HUES64 (cell line): ENCODE measurements around the gene ZNG1B.
"Not testable (repeated sequence)": the region's sequence is repeated elsewhere in the genome, so short reads cannot be mapped to it uniquely, and the experiment has no call there.

Experiments used
- H3K27ac ChIP-seq: 2 replicates; pipeline ENCODE4 v1.7.0; 2013; ENCODE audit warnings: low read depth, low read length, inconsistent platforms
- H3K27me3 ChIP-seq: 2 replicates; pipeline ENCODE4 v1.6.1; 2013; ENCODE audit warnings: mild to moderate bottlenecking, low read length; ENCODE audit not compliant: insufficient read depth
- H3K36me3 ChIP-seq: 2 replicates; pipeline ENCODE4 v1.6.1; 2013; ENCODE audit warnings: mild to moderate bottlenecking, low read length; ENCODE audit not compliant: insufficient read depth
- H3K4me1 ChIP-seq: 2 replicates; pipeline ENCODE4 v1.6.1; 2013; ENCODE audit warnings: mild to moderate bottlenecking, low read length, moderate library complexity; ENCODE audit not compliant: insufficient read depth
- H3K4me3 ChIP-seq: 2 replicates; pipeline ENCODE4 v1.5.1; 2013; ENCODE audit warnings: mild to moderate bottlenecking, low read length, moderate library complexity
- H3K9ac ChIP-seq: 2 replicates; pipeline ENCODE4 v1.6.1; 2013; ENCODE audit warnings: mild to moderate bottlenecking, low read depth, low read length
- H3K9me3 ChIP-seq: 2 replicates; pipeline ENCODE4 v1.6.1; 2013; ENCODE audit warnings: low read depth, low read length; ENCODE audit not compliant: insufficient read depth
- whole genome bisulfite sequencing: fragments of 150-250, 120-280 bp; methylation state at CpG from one replicate; pipeline ENCODE4 v1.1.7; 2013; ENCODE audit warnings: missing lambda C conversion rate; 5-methylcytosine and 5-hydroxymethylcytosine counted together

The ZNG1B gene

GRCh38 chr2:113476688-113477368, 39.3 kb downstream of the ZNG1B start:
- 20% methylated on average over 17 of the region's 24 CpGs for WGBS
- not testable (repeated sequence) for H3K27me3 ChIP-seq, H3K4me3 ChIP-seq, H3K36me3 ChIP-seq, H3K4me1 ChIP-seq, H3K9ac ChIP-seq, H3K9me3 ChIP-seq, H3K27ac ChIP-seq

GRCh38 chr2:113496527-113496926, 59.0 kb downstream of the ZNG1B start:
- not testable (repeated sequence) for H3K36me3 ChIP-seq, H3K4me1 ChIP-seq, H3K27ac ChIP-seq, H3K4me3 ChIP-seq, H3K9ac ChIP-seq, H3K9me3 ChIP-seq
- 89% methylated on average over 5 of the region's 13 CpGs for WGBS
- H3K27me3 ChIP-seq = peaks cover 31% of the 10 kb centered on the region

- H3K27me3 ChIP-seq = peaks cover 47% of the 10 kb centered on the region
- H3K9me3 ChIP-seq, H3K9ac ChIP-seq, H3K4me3 ChIP-seq, H3K27ac ChIP-seq, H3K4me1 ChIP-seq, H3K36me3 ChIP-seq: not testable (repeated sequence)
- WGBS = no CpG with 5 or more reads among the region's 4 CpGs
Measured at GRCh38 chr2:113498365-113498764, 60.9 kb downstream of the ZNG1B start, which contains the start of gene FOXD4L1. TSS of gene FOXD4L1 (plus strand) at chr2:113498665. CDS start at chr2:113499257, 592 bp downstream.

GRCh38 chr2:113499019-113499885, 61.8 kb downstream of the ZNG1B start:
- H3K4me3 ChIP-seq, H3K36me3 ChIP-seq, H3K27ac ChIP-seq, H3K9ac ChIP-seq, H3K9me3 ChIP-seq, H3K4me1 ChIP-seq: not testable (repeated sequence)
- WGBS = 3% methylated on average over 35 of the region's 62 CpGs
- peaks cover 55% of the 10 kb centered on the region for H3K27me3 ChIP-seq

GRCh38 chr2:113499886-113500722, 62.6 kb downstream of the ZNG1B start:
- H3K27me3 ChIP-seq = peaks cover 60% of the 10 kb centered on the region
- WGBS = 2% methylated on average over 45 of the region's 56 CpGs

GRCh38 chr2:113500723-113501038, 63.2 kb downstream of the ZNG1B start:
- 10% methylated on average over 6 of the region's 8 CpGs for WGBS
- not testable (repeated sequence) for H3K27ac ChIP-seq, H3K36me3 ChIP-seq, H3K9me3 ChIP-seq, H3K4me3 ChIP-seq, H3K9ac ChIP-seq, H3K4me1 ChIP-seq
- H3K27me3 ChIP-seq = peaks cover 66% of the 10 kb centered on the region

More at GRCh38 chr2:113499886-113500722, 62.6 kb downstream of the ZNG1B start:
- H3K4me3 ChIP-seq, H3K9me3 ChIP-seq, H3K36me3 ChIP-seq, H3K4me1 ChIP-seq, H3K27ac ChIP-seq, H3K9ac ChIP-seq: not testable (repeated sequence)

- H3K4me3 ChIP-seq = 0 out of 2 replicates have a peak overlapping the region, but pooled peaks have one; percentile 36
Measured at GRCh38 chr2:113502216-113503093, 65.0 kb downstream of the ZNG1B start.

GRCh38 chr2:113503094-113504042, 65.9 kb downstream of the ZNG1B start:
- H3K27me3 ChIP-seq = peaks cover 81% of the 10 kb centered on the region
- peak overlapping the region; percentile 36; the same call in 1 of the 2 replicates for H3K4me3 ChIP-seq
- H3K9me3 ChIP-seq, H3K36me3 ChIP-seq, H3K9ac ChIP-seq, H3K27ac ChIP-seq, H3K4me1 ChIP-seq: not testable (repeated sequence)
- under 1% methylated on average over 101 of the region's 116 CpGs for WGBS

More at GRCh38 chr2:113502216-113503093, 65.0 kb downstream of the ZNG1B start:
- not testable (repeated sequence) for H3K9ac ChIP-seq, H3K27ac ChIP-seq, H3K4me1 ChIP-seq, H3K9me3 ChIP-seq, H3K36me3 ChIP-seq
- peaks cover 75% of the 10 kb centered on the region for H3K27me3 ChIP-seq
- 2% methylated on average over 62 of the region's 73 CpGs for WGBS

- not testable (repeated sequence) for H3K4me3 ChIP-seq, H3K4me1 ChIP-seq, H3K36me3 ChIP-seq, H3K9me3 ChIP-seq, H3K9ac ChIP-seq, H3K27ac ChIP-seq
- 8% methylated on average over 9 of the region's 23 CpGs for WGBS
- H3K27me3 ChIP-seq = peaks cover 79% of the 10 kb centered on the region
Measured at GRCh38 chr2:113504081-113504480, 66.6 kb downstream of the ZNG1B start.
